Measurements from ENCODE around the gene MB. TPM values are rescaled to one million over a fixed set of nuclear protein-coding genes. Genes with fewer than 3 reads are reported as not detected.

MB gene
- total and polyA plus RNA-seq, 4 donors, result 0.13 to 0.25 TPM; not detected in 2

- no peaks in the 10 kb centered on the region for H3K36me3 ChIP-seq (ENCODE audit: control insufficient read depth in 4 of 4, insufficient read depth in 3 of 4, low read depth in 1 of 4, low read length in 3 of 4)
- H3K4me1 ChIP-seq (ENCODE audit: control insufficient read depth in 4 of 4, insufficient read depth in 4 of 4, low read length in 3 of 4), result no peaks in the 10 kb centered on the region
- no peak for DNase-seq (ENCODE audit: low spot score)
- H3K27ac ChIP-seq (ENCODE audit: low read depth in 1 of 2, low read length in 2 of 2), result no peak overlapping the region
- peaks cover 0 to 2% (median 0%) of the 10 kb centered on the region in 4 donors for H3K27me3 ChIP-seq (ENCODE audit: control insufficient read depth in 4 of 4, insufficient read depth in 4 of 4, low read length in 3 of 4)
- WGBS, result 77% methylated on average over 17 of the region's 17 CpGs
- no peaks in the 10 kb centered on the region for H3K9me3 ChIP-seq (ENCODE audit: control insufficient read depth in 4 of 4, low read length in 3 of 4)
- TF ChIP-seq NR2F2 (IDR thresholded peaks at IDR 0.05), result no peak
- no peak for TF ChIP-seq SP1 (IDR thresholded peaks at IDR 0.05)
- no peak for TF ChIP-seq HNF4G (IDR thresholded peaks at IDR 0.05)
- no peak for TF ChIP-seq RXRA (IDR thresholded peaks at IDR 0.05)
- TF ChIP-seq EGR1 (IDR thresholded peaks at IDR 0.05; ENCODE audit: low read depth in 2 of 2), result no peak
- TF ChIP-seq HNF4A (conservative IDR thresholded peaks at IDR 0.05), result no peak
- no peak for TF ChIP-seq GABPA (IDR thresholded peaks at IDR 0.05 in 1 of 2, conservative IDR thresholded peaks at IDR 0.05 in 1 of 2)
- no peak for TF ChIP-seq CTCF (IDR thresholded peaks at IDR 0.05; ENCODE audit: low read depth, low read length, missing input control)
- TF ChIP-seq MAX (IDR thresholded peaks at IDR 0.05), result no peak
- H3K9ac ChIP-seq (ENCODE audit: low read depth in 1 of 2, low read length in 2 of 2), result no peak overlapping the region
- no peak overlapping the region for H3K4me3 ChIP-seq (ENCODE audit: low read depth in 1 of 3, low read length in 3 of 3)
Measured at GRCh38 chr22:35568751-35569739, 48.1 kb downstream of the MB start.

- H3K9ac ChIP-seq (ENCODE audit: low read depth in 1 of 2, low read length in 2 of 2), result no peak overlapping the region
- H3K4me1 ChIP-seq (ENCODE audit: control insufficient read depth in 4 of 4, insufficient read depth in 4 of 4, low read length in 3 of 4), result no peaks in the 10 kb centered on the region
- TF ChIP-seq FOXA2 (IDR thresholded peaks at IDR 0.05) (no peak), NR2F2 (IDR thresholded peaks at IDR 0.05) (no peak), REST (IDR thresholded peaks at IDR 0.05) (no peak), MAX (IDR thresholded peaks at IDR 0.05) (no peak), YY1 (IDR thresholded peaks at IDR 0.05) (no peak), HNF4G (IDR thresholded peaks at IDR 0.05) (no peak), EGR1 (IDR thresholded peaks at IDR 0.05; ENCODE audit: low read depth in 2 of 2) (no peak)
- no peaks in the 10 kb centered on the region for H3K36me3 ChIP-seq (ENCODE audit: control insufficient read depth in 4 of 4, insufficient read depth in 3 of 4, low read depth in 1 of 4, low read length in 3 of 4)
- 66% methylated on average over 23 of the region's 23 CpGs for WGBS
- no peak overlapping the region for H3K27ac ChIP-seq (ENCODE audit: low read depth in 1 of 2, low read length in 2 of 2)
- no peak for DNase-seq (ENCODE audit: low spot score)
- H3K27me3 ChIP-seq (ENCODE audit: control insufficient read depth in 4 of 4, insufficient read depth in 4 of 4, low read length in 3 of 4), result peaks cover 0 to 2% (median 0%) of the 10 kb centered on the region in 4 donors
- no peaks in the 10 kb centered on the region for H3K9me3 ChIP-seq (ENCODE audit: control insufficient read depth in 4 of 4, low read length in 3 of 4)
- no peak overlapping the region for H3K4me3 ChIP-seq (ENCODE audit: low read depth in 1 of 3, low read length in 3 of 3)
Measured at GRCh38 chr22:35567351-35568141, 49.6 kb downstream of the MB start.

All from liver (tissue), 9 donors.